ENCODE data around the gene SACM1L.

- TF ChIP-seq CTCF (IDR thresholded peaks at IDR 0.05): no peak
- no peak for TF ChIP-seq SIN3A (IDR thresholded peaks at IDR 0.05; ENCODE audit: borderline replicate concordance, insufficient read depth, low read depth, low read length)
- TF ChIP-seq, protein P1, sequence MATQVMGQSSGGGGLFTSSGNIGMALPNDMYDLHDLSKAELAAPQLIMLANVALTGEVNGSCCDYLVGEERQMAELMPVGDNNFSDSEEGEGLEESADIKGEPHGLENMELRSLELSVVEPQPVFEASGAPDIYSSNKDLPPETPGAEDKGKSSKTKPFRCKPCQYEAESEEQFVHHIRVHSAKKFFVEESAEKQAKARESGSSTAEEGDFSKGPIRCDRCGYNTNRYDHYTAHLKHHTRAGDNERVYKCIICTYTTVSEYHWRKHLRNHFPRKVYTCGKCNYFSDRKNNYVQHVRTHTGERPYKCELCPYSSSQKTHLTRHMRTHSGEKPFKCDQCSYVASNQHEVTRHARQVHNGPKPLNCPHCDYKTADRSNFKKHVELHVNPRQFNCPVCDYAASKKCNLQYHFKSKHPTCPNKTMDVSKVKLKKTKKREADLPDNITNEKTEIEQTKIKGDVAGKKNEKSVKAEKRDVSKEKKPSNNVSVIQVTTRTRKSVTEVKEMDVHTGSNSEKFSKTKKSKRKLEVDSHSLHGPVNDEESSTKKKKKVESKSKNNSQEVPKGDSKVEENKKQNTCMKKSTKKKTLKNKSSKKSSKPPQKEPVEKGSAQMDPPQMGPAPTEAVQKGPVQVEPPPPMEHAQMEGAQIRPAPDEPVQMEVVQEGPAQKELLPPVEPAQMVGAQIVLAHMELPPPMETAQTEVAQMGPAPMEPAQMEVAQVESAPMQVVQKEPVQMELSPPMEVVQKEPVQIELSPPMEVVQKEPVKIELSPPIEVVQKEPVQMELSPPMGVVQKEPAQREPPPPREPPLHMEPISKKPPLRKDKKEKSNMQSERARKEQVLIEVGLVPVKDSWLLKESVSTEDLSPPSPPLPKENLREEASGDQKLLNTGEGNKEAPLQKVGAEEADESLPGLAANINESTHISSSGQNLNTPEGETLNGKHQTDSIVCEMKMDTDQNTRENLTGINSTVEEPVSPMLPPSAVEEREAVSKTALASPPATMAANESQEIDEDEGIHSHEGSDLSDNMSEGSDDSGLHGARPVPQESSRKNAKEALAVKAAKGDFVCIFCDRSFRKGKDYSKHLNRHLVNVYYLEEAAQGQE (IDR thresholded peaks at IDR 0.05; ENCODE audit: insufficient read depth in 1 of 2, low read depth in 2 of 2, low read length in 1 of 2): no peak
- TF ChIP-seq TCF7L2 (IDR thresholded peaks at IDR 0.05; ENCODE audit: low read depth, low read length): no peak
- TF ChIP-seq POLR2AphosphoS5 (IDR thresholded peaks at IDR 0.05; ENCODE audit: low read depth, low read length): no peak
Observed at GRCh38 chr3:45792036-45792435, 102.8 kb downstream of the SACM1L start.

Data from Panc1 (cell line).